Thyroid gland (tissue), 4 donors: Measurements from ENCODE around the gene AMMECR1L.

ENCODE experiments used
- POLR2A ChIP-seq, 2 donors: fragments of 450-650 bp; IDR thresholded peaks; one replicate each; pipeline ENCODE4 v1.6.1; 2017; ENCODE audit warnings: antibody characterized with exemption in 2 of 2, mild to moderate bottlenecking in 2 of 2, moderate library complexity in 1 of 2
- TF ChIP-seq, protein P1 (sequence below), 6 experiments: fragments of 200-600 bp in 3 of 6; fragments of 450-650 bp in 3 of 6; sonication (generic) in 3 of 6; IDR thresholded peaks; one replicate each; pipeline ENCODE4 v1.5.1; 2016 to 2019; ENCODE audit warnings: antibody characterized with exemption in 6 of 6, mild to moderate bottlenecking in 2 of 6, inconsistent platforms in 1 of 6, moderate library complexity in 1 of 6

DNA sequence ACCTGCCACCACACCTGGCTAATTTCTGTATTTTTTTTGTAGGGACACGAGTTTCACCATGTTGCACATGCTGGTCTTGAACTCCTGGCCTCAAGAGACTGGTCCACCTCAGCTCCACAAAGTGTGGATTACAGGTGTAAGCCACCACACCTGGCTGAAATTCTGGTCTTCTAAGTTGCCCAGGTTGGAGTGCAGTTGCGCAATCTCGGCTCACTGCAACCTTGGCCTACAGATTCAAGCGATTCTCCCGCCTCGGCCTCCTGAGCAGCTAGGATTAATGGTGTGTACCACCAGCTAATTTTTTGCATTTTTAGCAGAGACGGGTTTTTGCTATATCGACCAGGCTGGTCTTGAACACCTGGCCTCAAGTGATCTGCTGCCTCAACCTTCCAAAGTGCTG lies 33.4 kb downstream of the AMMECR1L start:
- TF ChIP-seq POLR2A (IDR thresholded peaks at IDR 0.05): no peak
- TF ChIP-seq, protein P1, sequence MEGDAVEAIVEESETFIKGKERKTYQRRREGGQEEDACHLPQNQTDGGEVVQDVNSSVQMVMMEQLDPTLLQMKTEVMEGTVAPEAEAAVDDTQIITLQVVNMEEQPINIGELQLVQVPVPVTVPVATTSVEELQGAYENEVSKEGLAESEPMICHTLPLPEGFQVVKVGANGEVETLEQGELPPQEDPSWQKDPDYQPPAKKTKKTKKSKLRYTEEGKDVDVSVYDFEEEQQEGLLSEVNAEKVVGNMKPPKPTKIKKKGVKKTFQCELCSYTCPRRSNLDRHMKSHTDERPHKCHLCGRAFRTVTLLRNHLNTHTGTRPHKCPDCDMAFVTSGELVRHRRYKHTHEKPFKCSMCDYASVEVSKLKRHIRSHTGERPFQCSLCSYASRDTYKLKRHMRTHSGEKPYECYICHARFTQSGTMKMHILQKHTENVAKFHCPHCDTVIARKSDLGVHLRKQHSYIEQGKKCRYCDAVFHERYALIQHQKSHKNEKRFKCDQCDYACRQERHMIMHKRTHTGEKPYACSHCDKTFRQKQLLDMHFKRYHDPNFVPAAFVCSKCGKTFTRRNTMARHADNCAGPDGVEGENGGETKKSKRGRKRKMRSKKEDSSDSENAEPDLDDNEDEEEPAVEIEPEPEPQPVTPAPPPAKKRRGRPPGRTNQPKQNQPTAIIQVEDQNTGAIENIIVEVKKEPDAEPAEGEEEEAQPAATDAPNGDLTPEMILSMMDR (IDR thresholded peaks at IDR 0.05): no peak
